NCI-H524 (cell line): ENCODE data around the gene RABGAP1L.
"Not testable (repeated sequence)": the region's sequence is repeated elsewhere in the genome, so short reads cannot be mapped to it uniquely, and the experiment has no call there.

Experiments used
- DNase-seq, 2 experiments: peaks; one replicate each; lab custom pipeline; 2025; lab: John Stamatoyannopoulos, UW

The RABGAP1L gene

DNA sequence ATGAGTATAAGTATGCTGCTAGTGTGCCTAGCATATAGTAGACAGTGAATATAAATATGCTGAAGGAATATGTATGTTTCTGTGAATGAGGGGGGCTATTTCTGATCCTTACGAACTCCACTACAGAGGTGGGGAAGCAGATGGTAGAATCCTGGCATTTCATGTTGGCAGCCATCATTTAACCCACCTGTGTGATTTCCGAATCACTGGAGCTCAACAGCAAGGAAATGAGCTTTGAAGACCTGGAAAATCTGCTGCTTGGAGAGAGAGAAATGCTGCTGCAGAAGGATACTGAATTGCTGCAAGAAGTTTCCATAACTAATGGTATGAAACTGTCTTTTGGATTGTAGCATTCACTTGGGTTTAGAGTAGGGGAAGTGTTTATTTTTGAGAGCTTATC lies 83.5 kb downstream of the RABGAP1L start:
- DNase-seq, result no peak

DNA sequence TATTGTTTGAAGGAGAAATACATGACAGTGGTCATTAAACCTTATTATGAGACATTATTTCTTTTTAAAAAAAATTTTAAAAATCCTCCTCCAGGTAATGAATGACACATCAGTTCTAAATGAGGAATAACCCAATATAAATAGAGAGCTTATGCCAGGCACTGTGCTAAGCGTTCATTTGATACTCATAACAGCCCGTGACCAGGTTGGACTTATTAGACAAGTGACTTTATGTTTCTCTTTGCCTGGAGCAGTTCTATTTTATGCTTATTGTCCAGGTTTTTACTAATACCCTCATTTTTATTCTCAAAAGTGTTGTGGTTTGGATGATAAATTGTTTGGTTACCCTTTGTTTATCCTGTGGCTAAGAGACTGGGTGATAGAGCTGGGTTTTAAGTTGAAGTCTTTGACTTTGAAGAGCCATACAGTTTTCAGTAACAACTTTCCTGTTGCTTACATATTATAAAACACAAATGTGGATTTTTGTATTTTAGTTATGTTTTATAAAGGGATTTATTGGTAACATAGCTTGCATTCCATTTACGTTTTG lies 84.2 kb downstream of the RABGAP1L start:
- no peak for DNase-seq

DNA sequence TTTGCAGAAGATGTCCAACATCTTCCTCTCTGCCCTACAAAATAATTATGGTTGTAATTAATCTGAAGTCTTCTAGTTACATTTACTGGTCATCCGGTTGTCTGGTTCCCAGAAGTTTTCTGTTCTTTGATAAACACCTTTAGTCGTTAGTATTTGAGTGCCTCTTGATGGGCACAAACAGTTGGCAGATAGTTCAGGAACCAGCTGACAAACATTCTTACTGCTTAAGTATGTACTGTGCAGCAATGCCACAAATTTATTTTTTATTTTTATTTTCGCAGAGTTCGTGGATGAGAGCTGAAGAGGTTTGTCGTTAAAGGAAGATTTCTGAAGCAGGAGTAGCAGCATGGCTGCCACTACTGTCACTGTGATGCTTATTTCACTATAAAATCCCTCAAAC lies 84.7 kb downstream of the RABGAP1L start:
- DNase-seq, result no peak

DNA sequence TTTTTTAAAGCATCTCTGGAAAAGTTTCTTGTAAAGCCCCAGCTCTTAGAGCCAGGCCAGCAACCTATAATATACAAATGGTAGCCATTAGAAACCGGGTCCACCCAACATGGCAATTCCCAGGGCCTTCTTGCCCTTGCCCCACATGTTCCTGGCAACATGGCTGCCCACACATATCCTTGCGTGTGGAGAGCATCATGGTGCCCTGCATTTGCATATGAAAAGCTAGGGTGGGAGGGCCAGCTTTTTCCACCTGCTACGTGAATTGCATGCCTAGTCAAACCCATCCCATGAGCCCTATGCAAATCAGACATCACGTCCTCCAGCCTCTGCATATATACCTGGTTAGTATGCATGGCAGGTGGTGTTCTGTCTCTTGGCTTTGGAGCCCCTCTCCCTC lies 88.2 kb downstream of the RABGAP1L start:
- DNase-seq, result no peak

DNA sequence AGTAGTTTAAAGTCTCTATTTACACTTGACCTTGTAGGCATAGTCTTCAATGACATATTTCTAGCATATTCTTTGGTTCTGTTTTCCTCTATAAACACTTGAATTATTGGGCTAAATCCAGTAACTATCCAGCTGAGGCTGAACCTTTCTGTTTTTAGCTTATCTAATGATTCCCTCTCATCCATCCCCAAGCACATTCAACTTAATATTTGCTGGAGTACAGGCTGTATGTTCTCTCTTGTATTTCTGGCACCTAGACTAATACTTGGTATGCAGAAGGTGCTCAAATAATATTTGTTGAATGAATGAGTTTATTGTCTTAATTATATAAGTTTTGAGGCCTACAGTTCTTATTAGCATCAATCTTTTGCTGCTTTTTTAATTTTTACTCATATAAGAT lies 88.7 kb downstream of the RABGAP1L start:
- DNase-seq, result no peak

DNA sequence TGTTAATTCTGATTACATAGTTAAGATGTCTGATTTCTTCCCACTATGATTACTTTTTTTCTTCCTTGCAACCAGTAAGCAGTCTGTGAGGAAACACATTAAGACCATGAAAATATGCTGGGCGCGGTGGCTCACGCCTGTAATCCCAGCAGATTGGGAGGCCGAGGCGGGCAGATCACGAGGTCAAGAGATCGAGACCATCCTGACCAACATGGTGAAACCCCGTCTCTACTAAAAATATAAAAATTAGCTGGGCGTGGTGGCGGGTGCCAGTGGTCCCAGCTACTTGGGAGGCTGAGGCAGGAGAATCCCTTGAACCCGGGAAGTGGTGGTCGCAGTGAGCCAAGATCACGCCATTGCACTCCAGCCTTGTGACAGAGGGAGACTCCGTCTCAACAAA lies 97.1 kb downstream of the RABGAP1L start:
- DNase-seq, result not testable (repeated sequence)

DNA sequence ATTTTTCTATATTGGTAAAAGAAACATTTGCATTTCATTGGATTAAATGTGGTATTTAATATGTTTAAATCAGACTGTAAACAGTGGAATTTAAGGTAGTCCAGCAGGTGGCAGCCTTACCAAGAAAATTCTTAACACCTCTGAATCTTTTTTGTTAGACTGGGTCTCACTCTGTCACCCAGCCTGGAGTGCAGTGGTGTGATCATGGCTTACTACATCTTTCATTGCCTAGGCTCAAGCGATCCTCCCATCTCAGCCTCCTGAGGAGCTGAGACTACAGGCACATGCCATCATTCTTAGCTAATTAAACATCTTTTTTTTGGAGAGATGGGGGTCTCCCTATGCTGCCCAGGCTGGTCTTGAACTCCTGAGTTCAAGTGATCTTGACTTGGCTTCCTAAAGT lies 98.8 kb downstream of the RABGAP1L start:
- peak; percentile 7 to 53 for DNase-seq

DNA sequence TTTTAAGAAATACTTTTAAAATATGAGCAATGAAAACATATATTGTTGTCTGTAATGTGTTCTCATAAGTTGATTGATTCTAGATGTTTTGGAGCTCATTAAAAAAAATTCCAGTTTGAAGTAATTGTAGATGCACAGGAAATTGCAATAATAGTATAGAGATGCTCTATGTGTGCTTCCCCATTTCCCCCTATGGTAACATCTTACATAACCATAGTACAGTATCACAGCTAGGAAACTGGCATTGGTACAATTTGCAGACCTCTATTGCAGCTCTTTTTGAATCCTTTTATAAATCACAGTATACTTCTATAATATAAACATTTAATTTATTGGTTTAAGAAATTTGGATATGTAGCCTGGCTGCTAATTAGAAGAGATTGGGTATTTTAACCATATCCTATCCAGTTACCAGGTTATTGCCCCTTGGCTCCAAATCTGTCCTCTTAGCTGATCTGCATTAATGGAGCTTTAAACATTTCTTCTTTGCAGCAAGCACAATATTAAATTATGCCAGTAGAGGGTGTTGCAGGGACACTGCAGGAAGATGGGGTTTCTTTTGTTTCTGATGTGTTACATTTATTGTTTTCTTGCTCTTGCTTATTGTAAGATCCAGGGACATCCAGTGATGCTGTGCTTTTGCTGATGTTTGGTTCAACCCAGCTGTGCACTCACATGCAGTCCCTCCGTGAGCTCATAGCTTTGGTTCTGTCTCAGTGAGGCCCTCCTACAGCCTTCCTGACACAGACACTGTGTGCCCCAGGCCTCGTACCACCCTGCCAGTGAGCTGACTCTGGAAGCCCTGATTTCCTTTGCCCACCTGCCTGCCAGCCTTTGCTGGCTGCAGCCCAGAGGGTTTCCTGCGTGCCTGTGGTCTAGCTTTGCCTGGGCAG lies 103.3 kb downstream of the RABGAP1L start:
- DNase-seq, result peak in 1 of 2 experiments; percentile 63

DNA sequence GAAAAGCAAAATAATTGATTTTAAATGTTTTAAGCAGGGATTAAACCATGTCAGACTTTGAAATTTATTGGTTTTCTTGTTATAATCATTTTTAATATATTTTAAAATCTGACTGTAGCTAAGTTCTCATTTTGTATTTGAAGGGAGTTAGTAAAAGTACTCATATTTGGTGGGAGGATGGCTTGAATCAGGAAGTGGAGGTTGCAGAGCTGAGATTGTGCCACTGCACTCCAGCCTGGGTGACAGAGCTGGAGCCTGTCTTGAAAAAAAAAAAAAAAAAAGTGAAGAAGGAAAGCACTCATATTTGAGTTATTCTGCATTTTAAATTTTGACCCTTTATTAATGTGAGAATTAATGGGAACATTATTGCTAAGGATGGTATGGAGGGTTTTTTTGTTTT lies 106.0 kb downstream of the RABGAP1L start:
- no peak for DNase-seq

DNA sequence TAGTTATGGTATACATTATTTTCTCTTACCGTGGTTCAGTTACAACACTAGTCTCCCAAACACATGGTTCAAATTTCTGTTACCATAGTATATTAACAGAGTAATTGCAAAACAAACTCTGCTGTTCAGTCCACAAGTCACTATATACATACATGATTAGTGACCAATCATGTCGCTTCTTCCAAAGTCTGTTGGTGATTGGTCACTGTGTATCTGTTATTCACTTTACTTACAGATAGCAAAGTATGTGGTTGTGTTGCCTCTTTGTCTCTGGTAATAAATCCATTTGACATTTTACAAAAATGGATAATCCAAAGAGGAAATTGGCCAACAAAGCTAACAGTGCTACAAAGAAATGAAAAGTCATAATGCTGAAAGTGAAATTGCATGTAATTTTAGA lies 107.2 kb downstream of the RABGAP1L start:
- no peak for DNase-seq

DNA sequence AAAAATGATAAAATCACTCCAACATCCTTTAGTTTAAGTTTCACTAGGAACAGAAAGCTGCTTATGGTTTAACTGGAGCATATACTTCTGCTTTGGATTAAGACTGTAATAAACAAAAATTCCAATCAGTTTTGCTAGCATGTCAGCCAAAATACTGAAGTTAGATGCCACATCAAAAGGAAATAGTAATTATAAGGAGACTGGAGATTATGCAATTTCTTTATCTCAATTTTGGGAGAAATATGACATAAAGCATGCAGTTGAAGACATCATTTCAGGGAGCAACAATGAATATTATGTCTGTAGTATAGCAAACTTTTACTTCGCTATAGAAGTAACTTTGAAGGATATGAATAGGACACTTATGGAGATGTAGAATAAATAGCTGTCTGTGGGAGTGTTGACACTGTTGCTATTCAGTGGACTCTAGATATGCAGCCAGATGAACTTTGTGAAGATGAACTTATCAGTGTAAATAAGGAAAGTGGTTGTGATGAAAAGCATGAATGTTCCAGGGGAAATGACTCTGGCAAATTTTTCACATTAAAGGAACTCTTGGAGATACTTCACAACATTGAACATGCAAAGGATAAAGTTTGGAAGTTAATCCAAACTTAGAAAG lies 107.8 kb downstream of the RABGAP1L start:
- DNase-seq, result no peak

DNA sequence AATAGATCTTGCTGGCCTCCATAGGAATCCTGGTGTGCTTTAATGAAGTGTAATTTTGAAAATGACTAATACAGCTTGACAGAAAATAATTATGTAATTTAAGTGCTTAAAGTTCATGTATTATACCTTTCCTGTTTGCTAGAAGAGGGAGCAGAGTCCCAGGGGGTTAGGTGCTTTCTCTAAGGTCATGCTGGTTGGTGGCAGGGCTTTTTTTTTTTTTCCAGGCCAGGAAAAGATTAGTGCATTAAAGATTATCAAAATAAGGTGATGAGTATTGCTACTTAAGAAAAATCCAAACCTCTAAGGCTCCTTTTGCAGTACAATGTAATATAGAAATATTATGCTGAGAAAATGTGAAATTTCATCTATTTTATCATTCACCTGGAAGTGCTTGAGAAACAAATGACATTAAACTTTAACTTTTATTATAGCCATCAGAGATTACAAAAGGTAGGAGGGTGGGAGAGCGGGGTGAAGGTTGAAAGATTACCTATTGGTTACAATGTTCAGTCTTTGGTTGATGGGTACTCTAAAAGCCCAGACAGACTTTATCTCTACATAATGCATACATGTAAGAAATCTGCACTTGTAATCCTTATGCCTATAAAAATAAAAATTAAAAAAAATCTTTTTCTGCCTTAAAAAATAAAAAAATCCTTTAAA lies 110.8 kb downstream of the RABGAP1L start:
- DNase-seq, result no peak

DNA sequence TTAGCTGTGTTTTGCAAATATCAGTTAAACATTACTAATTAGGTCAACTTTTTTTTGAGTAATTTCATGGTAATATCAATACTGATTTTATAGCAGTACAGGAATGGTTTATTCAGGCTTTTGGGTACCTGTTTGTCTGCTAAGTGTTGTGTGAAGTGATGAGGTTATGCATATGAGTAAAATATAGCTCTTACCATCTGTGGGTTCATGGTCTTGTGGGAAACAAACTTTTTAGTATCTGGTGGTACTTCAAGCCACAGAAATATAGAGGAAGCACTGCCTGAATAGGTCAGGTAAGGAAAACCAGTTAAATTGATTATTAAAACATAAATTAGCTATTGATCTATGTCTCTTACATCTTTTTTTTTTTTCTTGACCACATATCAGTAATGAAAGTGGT lies 113.9 kb downstream of the RABGAP1L start:
- no peak for DNase-seq

DNA sequence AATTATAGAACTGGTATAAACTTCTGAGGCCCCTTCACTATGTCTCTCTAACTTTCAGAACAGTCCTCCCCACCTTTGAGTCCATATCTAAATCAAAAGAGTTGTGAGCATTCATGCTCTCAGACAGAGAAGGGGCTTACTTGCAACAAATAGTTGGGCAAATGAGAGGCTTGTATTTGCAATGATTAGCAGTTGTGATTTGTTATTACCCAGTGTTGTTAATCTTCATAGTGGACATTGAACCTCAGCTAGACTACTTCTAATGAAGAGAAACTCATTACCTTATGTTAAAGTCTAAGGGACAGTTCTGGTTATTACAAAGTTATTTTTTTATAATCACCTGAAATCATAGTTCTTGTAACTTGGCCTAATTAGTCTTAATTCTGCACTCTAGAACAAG lies 114.5 kb downstream of the RABGAP1L start:
- no peak for DNase-seq

DNA sequence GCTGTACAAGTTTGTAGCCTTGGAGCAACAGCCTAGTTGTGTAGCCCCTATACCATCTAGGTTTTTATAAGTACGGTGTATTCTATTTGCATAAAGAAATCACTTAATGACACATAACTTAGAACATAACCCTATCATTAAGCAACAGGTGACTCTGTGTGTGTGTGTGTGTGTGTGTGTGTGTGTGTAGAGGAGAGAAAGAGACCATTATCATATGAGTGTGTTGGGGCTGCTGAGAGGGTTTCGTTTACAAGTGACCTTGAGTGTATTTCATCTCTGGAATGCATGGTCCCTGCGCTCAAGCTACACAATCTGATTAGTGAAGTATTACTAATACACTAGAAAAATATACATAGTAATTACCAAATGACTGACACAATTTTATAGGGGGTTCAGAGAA lies 115.1 kb downstream of the RABGAP1L start:
- no peak for DNase-seq

DNA sequence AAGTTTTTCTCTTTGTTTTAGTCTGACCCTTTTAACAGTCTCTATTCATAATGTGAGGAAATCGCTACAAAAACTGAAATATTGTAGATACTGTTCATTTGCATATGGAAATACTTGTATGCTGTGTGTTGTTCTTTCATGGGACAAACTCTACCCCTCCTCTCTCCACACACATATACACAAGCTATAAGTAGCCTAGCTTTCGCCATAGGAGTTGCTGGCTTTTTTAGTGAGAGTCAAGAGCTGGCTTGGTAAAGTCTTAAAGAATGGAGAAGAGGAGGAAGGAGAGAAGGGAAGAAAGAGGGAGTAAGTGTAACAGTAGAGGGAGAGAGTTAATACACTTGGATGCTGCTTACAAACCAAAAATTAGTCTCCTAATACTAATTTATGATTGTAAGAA lies 115.6 kb downstream of the RABGAP1L start:
- no peak for DNase-seq

DNA sequence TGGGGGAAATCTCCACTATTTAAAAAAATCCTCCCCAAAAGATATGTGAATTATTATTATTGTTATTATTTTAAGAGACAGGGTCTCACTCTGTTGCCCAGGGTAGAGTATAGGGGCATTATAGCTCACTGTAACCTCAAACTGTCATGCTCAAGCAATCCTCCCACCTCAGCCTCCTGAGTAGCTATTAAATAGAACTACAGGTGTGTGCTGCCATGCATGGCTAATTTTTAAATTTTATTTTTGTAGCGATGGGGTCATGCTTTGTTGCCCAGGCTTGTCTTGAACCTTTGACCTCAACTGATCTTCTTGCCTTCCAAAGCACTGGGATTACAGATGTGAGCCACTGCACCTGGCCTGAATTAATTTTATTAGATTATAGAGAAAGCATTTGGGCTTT lies 116.8 kb downstream of the RABGAP1L start:
- no peak for DNase-seq

DNA sequence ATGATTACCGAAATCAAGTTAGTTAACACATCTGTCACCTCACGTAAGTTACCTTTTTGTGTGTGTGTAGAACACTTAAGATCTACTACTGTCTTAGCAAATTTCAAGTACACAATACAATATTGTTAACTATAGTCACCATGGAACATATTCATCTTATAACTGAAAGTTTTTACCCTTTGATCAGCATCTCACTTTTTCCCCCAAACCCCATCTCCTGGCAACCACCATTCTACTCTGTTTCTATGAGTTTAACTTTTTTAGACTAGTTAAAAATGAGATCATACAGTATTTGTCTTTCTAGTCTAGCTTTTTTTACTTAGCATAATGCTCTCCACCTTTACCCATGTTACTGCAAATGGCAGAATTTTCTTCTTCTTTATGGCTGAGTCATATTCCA lies 124.7 kb downstream of the RABGAP1L start:
- no peak for DNase-seq

DNA sequence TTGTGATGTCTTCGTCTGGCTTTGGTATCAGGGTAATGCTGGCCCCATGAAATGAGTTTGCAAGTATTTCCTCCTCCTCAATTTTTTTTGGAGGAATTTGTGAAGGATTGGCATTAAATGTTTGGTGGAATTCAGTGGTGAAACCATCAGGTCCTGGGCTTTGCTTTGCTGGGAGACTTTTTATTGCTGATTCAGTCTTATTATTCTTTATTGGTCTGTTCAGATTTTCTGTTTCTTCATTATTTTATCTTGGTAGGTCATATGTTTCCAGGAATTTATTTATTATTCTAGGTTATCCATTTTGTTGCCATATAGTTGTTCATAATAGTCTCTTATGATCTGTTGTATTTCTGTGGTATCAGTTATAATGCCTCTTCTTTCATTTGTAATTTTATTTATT lies 126.7 kb downstream of the RABGAP1L start:
- no peak for DNase-seq

DNA sequence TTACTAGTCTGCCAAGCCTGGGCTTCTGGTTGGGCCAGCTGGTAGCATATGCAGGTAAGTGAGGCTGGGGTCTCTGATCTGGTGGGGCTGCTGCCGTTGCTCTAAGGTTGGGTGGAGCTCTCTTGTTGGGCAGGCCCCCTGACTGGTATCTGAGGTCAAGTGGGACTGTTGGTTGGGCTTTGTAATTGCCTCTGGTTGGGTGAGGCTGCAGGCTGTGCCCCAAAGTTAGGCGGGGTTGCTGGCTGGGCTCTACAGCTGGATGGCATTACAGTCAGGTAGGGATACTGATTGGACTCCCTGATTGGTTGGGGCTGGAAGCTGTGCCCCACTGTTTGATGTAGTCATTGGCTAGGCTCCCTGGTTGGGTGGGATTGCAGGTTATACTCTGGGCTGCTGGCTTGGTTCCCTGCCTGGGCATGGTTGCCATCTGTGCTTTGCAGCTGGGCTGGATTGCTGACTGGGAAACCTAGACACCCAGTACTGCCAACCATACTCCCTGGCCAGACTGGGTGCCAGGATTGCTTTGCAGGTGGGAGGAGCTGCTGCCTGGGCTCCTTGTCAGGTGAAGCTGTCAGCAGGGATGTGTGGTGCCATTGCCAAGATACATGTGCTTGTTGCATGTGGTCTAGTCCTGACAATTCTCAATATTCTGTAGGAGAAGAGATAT lies 130.5 kb downstream of the RABGAP1L start:
- DNase-seq, result no peak

DNA sequence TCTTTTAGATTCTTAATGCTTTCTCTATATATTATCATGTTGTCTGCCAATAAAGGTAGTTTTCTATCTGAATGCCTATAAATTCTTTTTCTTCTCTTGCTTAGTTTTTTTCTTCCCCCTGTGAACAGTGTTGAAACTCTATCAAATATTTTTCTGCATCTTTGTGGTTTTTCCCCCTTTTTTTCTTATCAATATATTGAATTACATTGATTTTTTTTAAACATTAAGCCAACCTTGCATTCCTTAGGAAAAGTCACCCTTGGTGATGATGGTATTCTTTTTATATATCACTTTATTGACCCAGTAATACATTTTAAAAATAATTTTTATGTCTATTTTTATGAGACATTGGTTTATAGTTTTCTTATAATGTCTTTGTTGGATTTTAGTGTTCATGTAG lies 131.7 kb downstream of the RABGAP1L start:
- DNase-seq, result no peak

DNA sequence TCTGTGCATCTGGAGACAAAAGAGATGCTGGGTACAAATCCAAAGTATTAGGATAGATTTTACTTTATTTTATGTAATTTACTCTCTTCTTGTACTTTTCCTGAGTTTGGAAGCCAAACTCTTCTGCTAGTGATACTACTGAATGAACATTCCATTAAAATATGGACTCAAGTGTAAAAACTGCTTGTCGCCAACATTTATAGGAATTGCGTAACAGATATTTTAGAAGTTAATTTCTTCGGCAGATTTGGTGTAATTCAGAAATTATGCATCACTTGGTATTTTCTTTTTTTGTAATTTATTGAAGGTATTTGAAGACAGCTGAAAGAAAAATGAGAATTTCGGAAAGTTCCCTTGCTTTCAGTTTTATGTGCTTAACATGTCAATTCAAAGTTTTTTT lies 137.0 kb downstream of the RABGAP1L start:
- DNase-seq, result no peak
